HEK293 (cell line): Measurements from ENCODE around the gene PLEKHG1.

Source experiments
- AEBP2 ChIP-seq: fragments of 450-650 bp; formaldehyde crosslinking; IDR thresholded peaks from 2 replicates; pipeline ENCODE4 v1.5.1; 2016; ENCODE audit warnings: missing biosample characterization, missing genetic modification characterization, borderline replicate concordance
- BCL11B ChIP-seq: fragments of 450-650 bp; formaldehyde crosslinking; IDR thresholded peaks from 2 replicates; pipeline ENCODE4 v1.5.1; 2016; ENCODE audit warnings: low read depth, missing biosample characterization, missing genetic modification characterization
- FEZF1 ChIP-seq: fragments of 450-650 bp; formaldehyde crosslinking; IDR thresholded peaks from 2 replicates; pipeline ENCODE4 v1.5.1; 2016; ENCODE audit warnings: missing biosample characterization, missing genetic modification characterization
- MEIS1 ChIP-seq: sonication (generic); formaldehyde crosslinking; IDR thresholded peaks from 2 replicates; pipeline ENCODE4 v1.8.1; 2022; ENCODE audit warnings: missing genetic modification reagents, mild to moderate bottlenecking, borderline replicate concordance
- OSR2 ChIP-seq: fragments of 450-650 bp; formaldehyde crosslinking; IDR thresholded peaks from 2 replicates; pipeline ENCODE4 v1.5.1; 2016; ENCODE audit warnings: missing biosample characterization, missing genetic modification characterization
- SP3 ChIP-seq: fragments of 450-650 bp; formaldehyde crosslinking; IDR thresholded peaks from 2 replicates; pipeline ENCODE4 v1.5.1; 2016; ENCODE audit warnings: missing biosample characterization, missing genetic modification characterization
- TRIM28 ChIP-seq: IDR thresholded peaks from 2 replicates; pipeline ENCODE4 v1.6.1; 2011; ENCODE audit warnings: low read length, control low read depth, borderline replicate concordance
- ZBTB1 ChIP-seq: fragments of 450-650 bp; formaldehyde crosslinking; IDR thresholded peaks from 2 replicates; pipeline ENCODE4 v1.5.1; 2016; ENCODE audit warnings: missing biosample characterization, missing genetic modification characterization
- ZBTB20 ChIP-seq: fragments of 450-650 bp; formaldehyde crosslinking; IDR thresholded peaks from 2 replicates; pipeline ENCODE4 v1.5.1; 2016; ENCODE audit warnings: missing biosample characterization, missing genetic modification characterization
- ZBTB21 ChIP-seq: fragments of 450-650 bp; formaldehyde crosslinking; IDR thresholded peaks from 2 replicates; pipeline ENCODE4 v1.5.1; 2017; ENCODE audit warnings: missing biosample characterization, missing genetic modification characterization
- ZBTB44 ChIP-seq: fragments of 450-650 bp; IDR thresholded peaks from 2 replicates; pipeline ENCODE4 v1.5.1; 2018; ENCODE audit warnings: missing biosample characterization, mild to moderate bottlenecking, missing genetic modification characterization
- ZBTB8A ChIP-seq: fragments of 450-650 bp; formaldehyde crosslinking; IDR thresholded peaks from 2 replicates; pipeline ENCODE4 v1.5.1; 2016; ENCODE audit warnings: missing biosample characterization, missing genetic modification characterization
- ZFHX2 ChIP-seq: fragments of 450-650 bp; formaldehyde crosslinking; conservative IDR thresholded peaks from 2 replicates; pipeline ENCODE4 v1.5.1; 2016; ENCODE audit warnings: missing biosample characterization, missing genetic modification characterization
- ZNF114 ChIP-seq: fragments of 450-650 bp; formaldehyde crosslinking; IDR thresholded peaks from 2 replicates; pipeline ENCODE4 v1.5.0; 2017; ENCODE audit warnings: missing biosample characterization, missing genetic modification characterization
- ZNF16 ChIP-seq: fragments of 450-650 bp; formaldehyde crosslinking; IDR thresholded peaks from 2 replicates; pipeline ENCODE4 v1.5.1; 2016; ENCODE audit warnings: low read depth, missing biosample characterization, missing genetic modification characterization
- ZNF169 ChIP-seq: fragments of 450-650 bp; formaldehyde crosslinking; IDR thresholded peaks from 2 replicates; pipeline ENCODE4 v1.5.1; 2016; ENCODE audit warnings: missing biosample characterization, missing genetic modification characterization
- ZNF214 ChIP-seq: fragments of 450-650 bp; formaldehyde crosslinking; IDR thresholded peaks from 2 replicates; pipeline ENCODE4 v1.5.1; 2017; ENCODE audit warnings: missing biosample characterization, mild to moderate bottlenecking, missing genetic modification characterization, borderline replicate concordance
- ZNF221 ChIP-seq: fragments of 450-650 bp; formaldehyde crosslinking; IDR thresholded peaks from 2 replicates; pipeline ENCODE4 v1.5.1; 2017; ENCODE audit warnings: missing biosample characterization, missing genetic modification characterization, borderline replicate concordance
- ZNF341 ChIP-seq: fragments of 450-650 bp; formaldehyde crosslinking; IDR thresholded peaks from 2 replicates; pipeline ENCODE4; 2016; ENCODE audit warnings: low read depth, missing biosample characterization, missing genetic modification characterization
- ZNF544 ChIP-seq: fragments of 450-650 bp; formaldehyde crosslinking; IDR thresholded peaks from 2 replicates; pipeline ENCODE4 v1.5.0; 2017; ENCODE audit warnings: missing biosample characterization, missing genetic modification characterization
- ZNF623 ChIP-seq: fragments of 450-650 bp; formaldehyde crosslinking; IDR thresholded peaks from 2 replicates; pipeline ENCODE4 v1.5.1; 2016; ENCODE audit warnings: missing biosample characterization, missing genetic modification characterization
- ZNF626 ChIP-seq: fragments of 450-650 bp; sonication (Bioruptor Pico); formaldehyde crosslinking; IDR thresholded peaks from 2 replicates; pipeline ENCODE4 v1.5.1; 2018; ENCODE audit warnings: missing biosample characterization, missing genetic modification characterization, inconsistent platforms
- ZNF747 ChIP-seq: fragments of 450-650 bp; formaldehyde crosslinking; IDR thresholded peaks from 2 replicates; pipeline ENCODE4 v1.5.1; 2016; ENCODE audit warnings: missing biosample characterization, missing genetic modification characterization
- ZNF843 ChIP-seq: fragments of 450-650 bp; formaldehyde crosslinking; IDR thresholded peaks from 2 replicates; pipeline ENCODE4 v1.5.1; 2016; ENCODE audit warnings: missing biosample characterization, missing genetic modification characterization
- TF ChIP-seq, protein P1 (sequence below): fragments of 450-650 bp; formaldehyde crosslinking; IDR thresholded peaks from 2 replicates; pipeline ENCODE4 v1.5.1; 2016; ENCODE audit warnings: missing biosample characterization, missing genetic modification characterization, borderline replicate concordance
- TF ChIP-seq, protein P2 (sequence below): fragments of 450-650 bp; formaldehyde crosslinking; IDR thresholded peaks from 2 replicates; pipeline ENCODE4 v1.5.1; 2016; ENCODE audit warnings: missing biosample characterization, missing genetic modification characterization
- TF ChIP-seq, protein P3 (sequence below): fragments of 450-650 bp; formaldehyde crosslinking; IDR thresholded peaks from 2 replicates; pipeline ENCODE4 v1.5.1; 2016; ENCODE audit warnings: missing biosample characterization, missing genetic modification characterization
- TF ChIP-seq, protein P4 (sequence below): fragments of 450-650 bp; formaldehyde crosslinking; IDR thresholded peaks from 2 replicates; pipeline ENCODE4 v1.5.1; 2017; ENCODE audit warnings: missing biosample characterization, missing genetic modification characterization

The PLEKHG1 gene

GRCh38 chr6:150627585-150628025, 27.9 kb downstream of the PLEKHG1 start (continued):
- TF ChIP-seq AEBP2 (tag by site-specific recombination) (no peak), ZNF221 (tag by site-specific recombination) (no peak), ZNF843 (tag by site-specific recombination) (peak; percentile 87), ZBTB20 (tag by site-specific recombination) (no peak), ZNF169 (tag by site-specific recombination) (no peak), ZNF16 (tag by site-specific recombination) (no peak), ZBTB8A (peak; percentile 42; the same call in 1 of the 2 replicates), ZNF114 (tag by site-specific recombination) (no peak), FEZF1 (peak; percentile 62), ZNF341 (tag by site-specific recombination) (no peak), ZBTB21 (tag by site-specific recombination) (no peak), ZNF626 (tag by site-specific recombination) (no peak), ZNF747 (tag by site-specific recombination) (no peak), ZFHX2 (tag by site-specific recombination) (no peak), OSR2 (tag by site-specific recombination) (peak; percentile 53; the same call in 1 of the 2 replicates), SP3 (0 out of 2 replicates have a peak, but pooled peaks have one; percentile 11), TRIM28 (no peak), ZNF214 (tag by site-specific recombination) (no peak), BCL11B (tag by site-specific recombination) (0 out of 2 replicates have a peak, but pooled peaks have one; percentile 48), ZBTB44 (tag by site-specific recombination) (peak; percentile 68), ZBTB1 (tag by site-specific recombination) (no peak), MEIS1 (no peak), ZNF623 (no peak), ZNF544 (tag by site-specific recombination) (no peak)
- TF ChIP-seq, protein P1, sequence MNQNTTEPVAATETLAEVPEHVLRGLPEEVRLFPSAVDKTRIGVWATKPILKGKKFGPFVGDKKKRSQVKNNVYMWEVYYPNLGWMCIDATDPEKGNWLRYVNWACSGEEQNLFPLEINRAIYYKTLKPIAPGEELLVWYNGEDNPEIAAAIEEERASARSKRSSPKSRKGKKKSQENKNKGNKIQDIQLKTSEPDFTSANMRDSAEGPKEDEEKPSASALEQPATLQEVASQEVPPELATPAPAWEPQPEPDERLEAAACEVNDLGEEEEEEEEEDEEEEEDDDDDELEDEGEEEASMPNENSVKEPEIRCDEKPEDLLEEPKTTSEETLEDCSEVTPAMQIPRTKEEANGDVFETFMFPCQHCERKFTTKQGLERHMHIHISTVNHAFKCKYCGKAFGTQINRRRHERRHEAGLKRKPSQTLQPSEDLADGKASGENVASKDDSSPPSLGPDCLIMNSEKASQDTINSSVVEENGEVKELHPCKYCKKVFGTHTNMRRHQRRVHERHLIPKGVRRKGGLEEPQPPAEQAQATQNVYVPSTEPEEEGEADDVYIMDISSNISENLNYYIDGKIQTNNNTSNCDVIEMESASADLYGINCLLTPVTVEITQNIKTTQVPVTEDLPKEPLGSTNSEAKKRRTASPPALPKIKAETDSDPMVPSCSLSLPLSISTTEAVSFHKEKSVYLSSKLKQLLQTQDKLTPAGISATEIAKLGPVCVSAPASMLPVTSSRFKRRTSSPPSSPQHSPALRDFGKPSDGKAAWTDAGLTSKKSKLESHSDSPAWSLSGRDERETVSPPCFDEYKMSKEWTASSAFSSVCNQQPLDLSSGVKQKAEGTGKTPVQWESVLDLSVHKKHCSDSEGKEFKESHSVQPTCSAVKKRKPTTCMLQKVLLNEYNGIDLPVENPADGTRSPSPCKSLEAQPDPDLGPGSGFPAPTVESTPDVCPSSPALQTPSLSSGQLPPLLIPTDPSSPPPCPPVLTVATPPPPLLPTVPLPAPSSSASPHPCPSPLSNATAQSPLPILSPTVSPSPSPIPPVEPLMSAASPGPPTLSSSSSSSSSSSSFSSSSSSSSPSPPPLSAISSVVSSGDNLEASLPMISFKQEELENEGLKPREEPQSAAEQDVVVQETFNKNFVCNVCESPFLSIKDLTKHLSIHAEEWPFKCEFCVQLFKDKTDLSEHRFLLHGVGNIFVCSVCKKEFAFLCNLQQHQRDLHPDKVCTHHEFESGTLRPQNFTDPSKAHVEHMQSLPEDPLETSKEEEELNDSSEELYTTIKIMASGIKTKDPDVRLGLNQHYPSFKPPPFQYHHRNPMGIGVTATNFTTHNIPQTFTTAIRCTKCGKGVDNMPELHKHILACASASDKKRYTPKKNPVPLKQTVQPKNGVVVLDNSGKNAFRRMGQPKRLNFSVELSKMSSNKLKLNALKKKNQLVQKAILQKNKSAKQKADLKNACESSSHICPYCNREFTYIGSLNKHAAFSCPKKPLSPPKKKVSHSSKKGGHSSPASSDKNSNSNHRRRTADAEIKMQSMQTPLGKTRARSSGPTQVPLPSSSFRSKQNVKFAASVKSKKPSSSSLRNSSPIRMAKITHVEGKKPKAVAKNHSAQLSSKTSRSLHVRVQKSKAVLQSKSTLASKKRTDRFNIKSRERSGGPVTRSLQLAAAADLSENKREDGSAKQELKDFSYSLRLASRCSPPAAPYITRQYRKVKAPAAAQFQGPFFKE = no peak
- TF ChIP-seq, protein P2, sequence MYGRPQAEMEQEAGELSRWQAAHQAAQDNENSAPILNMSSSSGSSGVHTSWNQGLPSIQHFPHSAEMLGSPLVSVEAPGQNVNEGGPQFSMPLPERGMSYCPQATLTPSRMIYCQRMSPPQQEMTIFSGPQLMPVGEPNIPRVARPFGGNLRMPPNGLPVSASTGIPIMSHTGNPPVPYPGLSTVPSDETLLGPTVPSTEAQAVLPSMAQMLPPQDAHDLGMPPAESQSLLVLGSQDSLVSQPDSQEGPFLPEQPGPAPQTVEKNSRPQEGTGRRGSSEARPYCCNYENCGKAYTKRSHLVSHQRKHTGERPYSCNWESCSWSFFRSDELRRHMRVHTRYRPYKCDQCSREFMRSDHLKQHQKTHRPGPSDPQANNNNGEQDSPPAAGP = no peak
- TF ChIP-seq, protein P3, sequence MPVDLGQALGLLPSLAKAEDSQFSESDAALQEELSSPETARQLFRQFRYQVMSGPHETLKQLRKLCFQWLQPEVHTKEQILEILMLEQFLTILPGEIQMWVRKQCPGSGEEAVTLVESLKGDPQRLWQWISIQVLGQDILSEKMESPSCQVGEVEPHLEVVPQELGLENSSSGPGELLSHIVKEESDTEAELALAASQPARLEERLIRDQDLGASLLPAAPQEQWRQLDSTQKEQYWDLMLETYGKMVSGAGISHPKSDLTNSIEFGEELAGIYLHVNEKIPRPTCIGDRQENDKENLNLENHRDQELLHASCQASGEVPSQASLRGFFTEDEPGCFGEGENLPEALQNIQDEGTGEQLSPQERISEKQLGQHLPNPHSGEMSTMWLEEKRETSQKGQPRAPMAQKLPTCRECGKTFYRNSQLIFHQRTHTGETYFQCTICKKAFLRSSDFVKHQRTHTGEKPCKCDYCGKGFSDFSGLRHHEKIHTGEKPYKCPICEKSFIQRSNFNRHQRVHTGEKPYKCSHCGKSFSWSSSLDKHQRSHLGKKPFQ = peak; percentile 45; the same call in 1 of the 2 replicates
- TF ChIP-seq, protein P4, sequence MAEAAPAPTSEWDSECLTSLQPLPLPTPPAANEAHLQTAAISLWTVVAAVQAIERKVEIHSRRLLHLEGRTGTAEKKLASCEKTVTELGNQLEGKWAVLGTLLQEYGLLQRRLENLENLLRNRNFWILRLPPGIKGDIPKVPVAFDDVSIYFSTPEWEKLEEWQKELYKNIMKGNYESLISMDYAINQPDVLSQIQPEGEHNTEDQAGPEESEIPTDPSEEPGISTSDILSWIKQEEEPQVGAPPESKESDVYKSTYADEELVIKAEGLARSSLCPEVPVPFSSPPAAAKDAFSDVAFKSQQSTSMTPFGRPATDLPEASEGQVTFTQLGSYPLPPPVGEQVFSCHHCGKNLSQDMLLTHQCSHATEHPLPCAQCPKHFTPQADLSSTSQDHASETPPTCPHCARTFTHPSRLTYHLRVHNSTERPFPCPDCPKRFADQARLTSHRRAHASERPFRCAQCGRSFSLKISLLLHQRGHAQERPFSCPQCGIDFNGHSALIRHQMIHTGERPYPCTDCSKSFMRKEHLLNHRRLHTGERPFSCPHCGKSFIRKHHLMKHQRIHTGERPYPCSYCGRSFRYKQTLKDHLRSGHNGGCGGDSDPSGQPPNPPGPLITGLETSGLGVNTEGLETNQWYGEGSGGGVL (tag by site-specific recombination) = no peak
